ENCODE results near the gene FRMD4A.
"Not testable (repeated sequence)": the region's sequence is repeated elsewhere in the genome, so short reads cannot be mapped to it uniquely, and the experiment has no call there.

The FRMD4A gene

DNA sequence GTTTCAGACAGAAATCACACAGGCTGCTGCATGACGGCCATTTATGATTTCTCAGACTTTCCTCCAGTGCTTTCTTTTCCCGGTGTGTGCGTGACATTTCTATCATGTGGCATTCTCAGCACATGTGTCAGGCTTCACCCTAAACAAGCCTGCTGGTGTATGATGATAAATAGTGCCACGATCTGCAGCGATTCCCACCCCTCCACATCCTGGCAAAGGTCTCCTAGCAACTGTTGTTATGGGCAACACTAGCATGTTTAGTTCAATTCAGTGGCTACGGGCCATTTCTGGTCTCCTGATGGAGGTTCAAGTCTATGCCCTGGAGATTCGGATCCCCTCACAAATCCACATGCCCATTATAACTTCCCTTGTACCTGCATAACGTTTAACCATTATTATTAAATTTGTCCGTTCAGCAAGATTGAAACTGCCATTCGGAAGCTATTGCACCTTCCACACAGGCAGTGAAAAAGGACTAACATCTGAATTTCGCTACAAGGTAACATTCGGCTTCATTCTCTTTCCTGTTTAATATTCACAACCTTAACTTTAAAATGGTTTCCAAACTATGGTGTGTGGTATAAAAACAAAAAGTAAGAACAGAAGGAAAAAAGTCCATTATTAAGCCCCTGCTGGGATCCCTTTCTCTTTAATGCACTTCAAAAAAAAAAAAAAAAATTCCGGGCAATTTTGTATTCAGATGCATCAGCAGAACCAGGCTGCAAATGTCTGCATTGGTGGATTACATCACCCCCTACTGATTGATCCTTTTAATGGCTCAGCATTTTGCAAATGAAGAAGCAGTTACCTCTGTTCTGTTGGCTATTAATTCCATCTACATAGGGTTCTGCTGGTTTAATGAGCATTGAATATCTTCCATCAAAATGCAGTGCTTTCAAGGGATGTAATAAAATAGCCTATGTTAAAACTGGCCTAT is 90.2 kb downstream of the FRMD4A start:
- DNase-seq (ENCODE audit: low spot score), result no peak

DNA sequence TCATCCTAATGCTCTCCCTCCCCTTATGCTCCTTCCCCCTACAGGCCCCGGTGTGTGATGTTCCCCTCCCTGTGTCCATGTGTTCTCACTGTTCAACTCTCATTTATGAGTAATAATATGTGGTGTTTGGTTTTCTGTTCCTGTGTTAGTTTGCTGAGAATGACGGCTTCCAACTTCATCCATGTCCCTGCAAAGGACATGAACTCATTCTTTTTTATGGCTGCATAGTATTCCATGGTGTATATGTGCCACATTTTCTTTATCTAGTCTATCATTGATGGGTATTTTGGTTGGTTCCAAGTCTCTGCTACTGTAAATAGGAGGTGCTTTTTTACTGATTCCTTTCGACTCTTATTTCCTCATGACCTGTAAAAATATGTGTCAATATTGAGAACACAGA is 92.1 kb downstream of the FRMD4A start:
- not testable (repeated sequence) for DNase-seq (ENCODE audit: low spot score)

DNA sequence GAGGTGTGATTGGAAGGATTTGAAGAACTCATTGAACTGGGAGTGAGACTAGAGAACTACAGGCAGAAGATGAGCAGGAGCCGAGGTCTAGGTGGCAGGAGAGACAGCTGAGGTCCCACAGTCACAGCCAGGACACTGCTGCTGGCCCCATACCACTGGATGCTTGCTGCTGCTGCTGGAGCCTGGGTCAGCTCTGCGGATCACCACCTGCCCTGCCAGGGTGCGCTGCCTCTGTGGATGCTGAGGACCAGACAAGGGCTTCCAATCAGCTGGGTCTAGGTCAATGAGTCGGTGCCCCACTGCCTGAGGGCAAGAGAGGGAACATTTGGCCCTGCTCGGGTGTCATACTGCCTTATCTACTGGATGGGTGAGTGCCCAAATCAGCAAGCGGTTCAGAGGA is 94.4 kb downstream of the FRMD4A start:
- no peak for DNase-seq (ENCODE audit: low spot score)

DNA sequence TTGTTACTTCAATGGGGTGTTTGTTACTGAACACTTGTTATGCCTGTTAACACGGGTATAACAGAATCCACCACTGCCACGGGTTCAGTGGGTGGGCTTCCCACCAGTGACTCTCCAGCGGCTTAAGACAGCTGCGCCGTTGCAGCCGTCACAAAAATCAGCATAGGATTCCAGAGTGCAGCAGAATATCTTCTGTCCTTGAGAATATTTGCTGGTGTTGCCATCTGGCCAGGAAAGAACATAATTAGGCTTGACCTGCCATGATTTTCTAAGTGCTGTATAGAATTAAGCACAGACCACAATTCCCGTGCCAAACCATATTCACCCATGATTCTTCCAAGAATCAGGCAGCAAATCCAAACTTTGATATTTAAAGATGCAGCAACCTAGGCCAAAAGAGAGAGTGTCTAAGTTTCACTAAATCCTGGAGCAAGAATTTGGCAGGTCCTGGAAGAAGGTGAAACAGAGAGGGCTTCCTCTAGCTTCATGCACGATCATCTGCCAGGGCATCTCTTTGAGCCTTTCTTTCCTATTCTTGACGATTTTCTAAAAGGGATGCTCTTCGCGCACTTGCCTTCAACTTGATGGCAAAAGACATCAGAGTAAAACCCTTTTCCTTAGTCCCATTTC is 95.0 kb downstream of the FRMD4A start:
- DNase-seq (ENCODE audit: low spot score), result no peak

DNA sequence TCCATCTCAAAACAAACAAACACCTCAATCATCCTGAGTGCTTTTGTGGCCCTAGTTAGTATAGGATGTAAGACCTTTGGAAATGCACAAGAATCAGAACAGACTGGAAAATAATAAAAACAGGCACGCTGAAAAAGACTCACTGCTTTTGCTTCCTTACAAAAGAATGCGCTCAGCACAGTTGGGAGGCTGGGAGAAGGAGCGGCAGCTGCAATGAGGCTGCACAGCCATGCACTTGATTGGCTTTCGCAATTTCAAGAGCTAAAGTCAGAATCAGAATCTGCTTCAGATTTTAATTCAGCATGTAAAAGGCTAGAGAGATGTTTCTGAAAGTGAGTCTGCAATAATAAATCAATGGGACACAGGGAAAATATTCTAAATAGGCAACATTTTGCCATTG is 97.2 kb downstream of the FRMD4A start:
- DNase-seq (ENCODE audit: low spot score), result no peak

GRCh38 chr10:14228798-14229197 is 101.9 kb downstream of the FRMD4A start:
- DNase-seq (ENCODE audit: low spot score), result not testable (repeated sequence)

- no peak for DNase-seq (ENCODE audit: low spot score)
These were observed 105.3 kb downstream of the FRMD4A start for GRCh38 chr10:14225379-14225778.

DNA sequence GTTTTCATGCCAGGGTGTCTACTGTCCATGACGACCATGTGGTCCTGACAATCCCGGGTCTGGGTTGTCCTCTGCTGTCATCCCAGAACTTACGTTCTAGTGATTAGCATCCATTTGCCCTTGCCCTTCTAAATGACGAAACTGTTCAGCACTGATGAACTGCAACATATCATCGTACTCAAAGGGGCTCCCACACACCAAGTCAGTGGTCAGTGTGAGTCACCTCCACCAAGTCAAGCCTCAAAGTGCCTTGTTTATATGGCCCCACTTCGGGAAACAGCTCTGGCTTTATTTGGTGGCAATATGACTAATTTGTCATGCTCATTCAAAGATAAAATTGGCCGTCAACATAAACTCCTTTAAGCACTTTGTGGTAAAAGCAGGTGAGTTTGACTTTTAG is 110.7 kb downstream of the FRMD4A start:
- DNase-seq (ENCODE audit: low spot score), result no peak

GRCh38 chr10:14219411-14219810 is 111.3 kb downstream of the FRMD4A start:
- no peak for DNase-seq (ENCODE audit: low spot score)

- DNase-seq (ENCODE audit: low spot score), result no peak
These were observed 115.1 kb downstream of the FRMD4A start for GRCh38 chr10:14215641-14216040.

- DNase-seq (ENCODE audit: low spot score), result not testable (repeated sequence)
These were observed 117.0 kb downstream of the FRMD4A start for GRCh38 chr10:14213703-14214102.

DNA sequence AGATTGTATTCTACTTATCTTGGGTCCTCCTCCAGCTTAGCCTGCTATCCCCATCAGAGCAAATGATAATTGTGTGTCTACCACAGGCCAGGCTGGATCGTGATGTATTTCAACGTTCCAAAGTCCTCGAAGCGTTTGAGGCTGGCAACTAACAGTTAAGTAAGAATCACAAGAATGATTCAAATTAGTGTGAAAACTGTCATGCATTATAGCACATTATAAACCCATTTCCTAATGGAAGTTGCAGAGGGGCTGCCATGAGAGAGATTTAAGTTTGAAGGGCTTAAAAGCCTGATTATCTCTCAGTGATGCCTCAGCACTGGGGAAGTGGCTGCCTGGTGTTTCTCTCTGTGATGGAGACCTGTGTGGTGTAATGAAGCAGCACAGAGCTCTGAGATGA is 119.1 kb downstream of the FRMD4A start:
- DNase-seq (ENCODE audit: low spot score), result no peak

DNA sequence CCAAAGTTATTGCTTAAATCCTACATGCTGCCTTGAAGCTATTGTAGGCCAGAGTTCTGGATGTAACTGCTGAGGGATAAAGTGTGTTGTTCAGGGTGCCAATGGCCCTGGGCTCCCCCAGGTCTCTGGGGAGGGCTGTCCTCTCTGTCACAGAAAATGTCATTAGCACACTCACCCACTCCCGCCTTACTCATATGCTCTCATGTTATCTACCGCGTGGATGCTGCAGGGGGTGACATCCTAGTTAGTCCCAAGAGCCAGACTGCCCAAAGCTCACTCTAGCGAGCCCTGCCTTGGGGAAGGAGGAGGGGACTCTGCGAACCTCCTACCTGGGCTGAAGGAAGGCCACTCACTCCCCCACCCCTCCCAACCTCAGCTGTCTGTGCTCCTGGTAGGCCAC is 122.5 kb downstream of the FRMD4A start:
- DNase-seq (ENCODE audit: low spot score), result no peak

DNA sequence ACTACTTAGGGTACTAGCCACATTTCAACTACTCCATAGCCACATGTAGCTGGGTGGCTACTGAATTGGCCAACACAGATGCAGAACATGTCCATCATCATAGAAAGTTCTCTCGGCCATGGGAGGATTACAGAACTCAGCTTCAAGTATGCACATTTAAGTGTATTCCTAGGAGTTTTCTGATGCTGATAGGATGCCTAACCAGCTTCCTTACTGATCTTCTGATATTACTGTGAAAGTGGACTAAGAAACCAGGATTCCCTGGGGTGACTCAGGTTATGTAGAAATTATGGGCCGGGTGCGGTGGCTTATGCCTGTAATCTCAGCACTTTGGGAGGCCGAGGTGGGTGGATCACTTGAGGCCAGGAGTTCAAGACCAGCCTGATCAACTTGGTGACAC is 125.5 kb downstream of the FRMD4A start:
- DNase-seq (ENCODE audit: low spot score), result no peak

DNA sequence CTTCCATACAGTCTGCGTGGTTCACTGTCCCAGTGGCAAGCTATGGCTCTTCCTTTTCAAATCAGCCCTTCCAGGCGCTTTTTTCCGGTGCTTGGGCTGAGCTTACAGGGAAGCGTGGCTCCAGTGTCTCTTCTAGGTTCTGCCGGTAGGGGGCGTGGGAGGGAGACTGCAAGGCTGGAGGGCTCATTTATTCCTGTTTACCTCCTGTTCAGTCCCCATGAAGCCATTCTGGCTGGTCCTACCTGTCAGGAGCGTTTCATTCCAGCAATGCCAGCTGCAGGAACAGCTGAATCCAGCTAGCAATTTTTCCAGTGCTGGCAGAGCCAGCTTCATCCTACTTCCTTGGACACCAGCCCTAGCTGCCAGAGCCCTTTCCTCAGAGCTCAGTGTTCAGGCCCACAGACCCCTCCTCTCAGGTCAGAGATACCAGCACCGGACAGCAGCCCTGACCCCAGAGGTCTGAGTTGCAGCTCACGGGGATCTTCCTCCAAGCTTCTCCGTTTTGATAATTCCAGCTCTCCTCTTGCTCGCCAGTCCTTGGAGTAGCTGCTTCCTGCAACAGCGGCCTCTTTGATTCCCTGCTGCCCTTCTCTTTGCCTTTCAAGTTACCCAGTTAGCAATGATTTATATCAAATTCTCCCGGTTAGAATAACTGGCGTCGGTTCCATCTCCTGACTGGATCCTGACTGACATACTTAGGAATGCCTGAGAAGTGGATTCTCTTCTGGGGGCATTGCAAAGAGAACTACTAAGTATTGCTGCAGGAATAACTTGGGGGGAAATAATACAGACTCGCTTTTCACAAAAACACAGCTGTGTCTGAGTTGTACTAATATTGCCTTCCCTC is 129.8 kb downstream of the FRMD4A start:
- DNase-seq (ENCODE audit: low spot score), result no peak

GRCh38 chr10:14199098-14199497 is 131.6 kb downstream of the FRMD4A start:
- not testable (repeated sequence) for DNase-seq (ENCODE audit: low spot score)

DNA sequence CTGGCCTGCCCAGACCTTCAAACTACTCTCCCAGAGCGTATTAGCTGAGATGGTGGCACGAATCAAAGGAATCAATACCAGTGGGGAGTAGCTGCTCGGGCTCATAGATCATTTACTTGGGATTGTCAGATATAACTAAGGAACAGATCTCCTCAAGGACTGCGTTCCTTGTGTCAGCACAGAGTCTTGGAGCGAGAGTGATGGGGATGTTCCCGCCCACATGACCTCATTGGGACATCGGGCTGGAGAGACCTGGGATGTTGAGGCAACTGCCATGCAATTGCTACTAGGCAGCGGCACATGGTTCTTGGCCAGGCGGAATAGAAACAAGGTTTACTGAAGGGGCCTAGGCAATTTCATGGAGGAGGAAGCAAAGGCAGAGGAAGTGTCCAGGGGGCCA is 132.6 kb downstream of the FRMD4A start:
- no peak for DNase-seq (ENCODE audit: low spot score)

GRCh38 chr10:14196113-14196512 is 134.6 kb downstream of the FRMD4A start:
- no peak for DNase-seq (ENCODE audit: low spot score)

- DNase-seq (ENCODE audit: low spot score), result no peak
These were observed 135.3 kb downstream of the FRMD4A start for GRCh38 chr10:14195433-14195832.

DNA sequence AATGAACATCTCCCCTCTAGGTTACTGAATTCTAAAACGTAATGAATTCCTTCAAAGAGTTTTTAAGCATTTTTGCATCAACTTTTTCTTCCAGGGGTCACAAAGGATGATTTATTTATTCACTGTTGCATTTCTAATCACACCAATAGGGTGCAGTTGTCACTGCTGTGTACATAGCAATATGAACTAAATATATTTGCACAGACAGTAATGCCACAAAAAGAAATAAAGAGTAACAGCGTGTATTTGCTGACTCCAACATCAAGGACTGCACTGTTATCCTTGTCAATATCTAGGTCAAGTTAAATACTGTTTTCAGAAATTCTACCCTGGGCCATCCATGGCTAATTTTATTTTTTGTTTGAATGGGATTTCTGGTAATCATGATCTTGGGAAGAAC is 138.0 kb downstream of the FRMD4A start:
- DNase-seq (ENCODE audit: low spot score), result no peak

DNA sequence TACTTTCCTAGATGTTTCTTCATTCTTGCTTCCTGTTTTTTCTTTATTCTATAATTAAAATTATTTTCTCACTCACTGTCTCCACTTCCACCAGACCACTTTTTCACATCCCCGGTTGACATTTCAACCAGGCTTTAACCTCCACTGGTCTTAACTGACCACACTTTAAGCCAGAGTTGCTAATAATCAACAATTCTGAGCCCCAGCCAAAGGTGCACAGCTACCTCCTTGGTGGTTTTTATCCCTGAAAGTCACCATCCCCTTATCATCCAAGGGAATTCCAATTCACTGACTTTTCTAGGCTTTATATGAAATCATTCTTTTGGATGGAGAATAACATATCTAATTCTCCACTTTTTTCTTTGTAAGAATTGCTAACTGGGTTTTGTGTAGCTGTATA is 138.9 kb downstream of the FRMD4A start:
- no peak for DNase-seq (ENCODE audit: low spot score)

GRCh38 chr10:14191407-14191806 is 139.3 kb downstream of the FRMD4A start:
- no peak for DNase-seq (ENCODE audit: low spot score)

- DNase-seq (ENCODE audit: low spot score), result no peak
These were observed 140.0 kb downstream of the FRMD4A start for GRCh38 chr10:14190702-14191101.
